NCI-H2196 treated with DMSO at 0.1 percent for 48 hours (cell line): Measurements from ENCODE around the gene ADARB2.

Experiments
- DNase-seq: peaks from one replicate; lab custom pipeline; 2025; ENCODE audit not compliant: unreplicated experiment; lab: John Stamatoyannopoulos, UW

The ADARB2 gene

DNA sequence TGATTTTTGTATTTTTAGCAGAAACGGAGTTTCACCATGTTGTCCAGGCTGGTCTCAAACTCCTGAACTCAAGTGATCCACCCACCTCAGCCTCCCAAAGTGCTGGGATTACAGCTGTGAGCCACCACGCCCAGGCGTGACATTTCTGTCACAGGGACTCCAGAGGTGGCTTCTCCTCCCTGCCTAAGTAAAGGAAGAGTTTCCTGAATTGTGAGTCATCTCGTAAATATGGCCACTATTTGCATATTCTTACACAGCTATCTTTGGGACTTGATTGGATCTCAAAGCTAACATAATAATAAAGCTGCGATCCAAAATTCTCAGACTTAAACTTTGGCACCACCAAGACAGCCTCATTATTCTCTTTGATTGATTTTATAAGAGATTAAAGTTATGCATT is 50.1 kb downstream of the ADARB2 start:
- no peak for DNase-seq

DNA sequence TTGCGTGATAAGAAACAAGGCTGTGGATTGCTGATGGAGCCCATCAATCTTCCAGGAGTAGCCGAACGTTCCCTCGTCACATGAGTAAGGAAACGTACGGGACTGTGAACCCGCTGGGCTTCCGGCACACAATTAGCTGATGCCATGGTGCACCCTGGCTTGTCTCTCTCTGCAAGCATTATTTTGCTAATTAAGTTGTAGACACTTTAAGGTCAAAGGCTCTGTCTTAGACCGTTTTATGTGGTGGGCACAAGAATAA is 50.9 kb downstream of the ADARB2 start:
- no peak for DNase-seq

DNA sequence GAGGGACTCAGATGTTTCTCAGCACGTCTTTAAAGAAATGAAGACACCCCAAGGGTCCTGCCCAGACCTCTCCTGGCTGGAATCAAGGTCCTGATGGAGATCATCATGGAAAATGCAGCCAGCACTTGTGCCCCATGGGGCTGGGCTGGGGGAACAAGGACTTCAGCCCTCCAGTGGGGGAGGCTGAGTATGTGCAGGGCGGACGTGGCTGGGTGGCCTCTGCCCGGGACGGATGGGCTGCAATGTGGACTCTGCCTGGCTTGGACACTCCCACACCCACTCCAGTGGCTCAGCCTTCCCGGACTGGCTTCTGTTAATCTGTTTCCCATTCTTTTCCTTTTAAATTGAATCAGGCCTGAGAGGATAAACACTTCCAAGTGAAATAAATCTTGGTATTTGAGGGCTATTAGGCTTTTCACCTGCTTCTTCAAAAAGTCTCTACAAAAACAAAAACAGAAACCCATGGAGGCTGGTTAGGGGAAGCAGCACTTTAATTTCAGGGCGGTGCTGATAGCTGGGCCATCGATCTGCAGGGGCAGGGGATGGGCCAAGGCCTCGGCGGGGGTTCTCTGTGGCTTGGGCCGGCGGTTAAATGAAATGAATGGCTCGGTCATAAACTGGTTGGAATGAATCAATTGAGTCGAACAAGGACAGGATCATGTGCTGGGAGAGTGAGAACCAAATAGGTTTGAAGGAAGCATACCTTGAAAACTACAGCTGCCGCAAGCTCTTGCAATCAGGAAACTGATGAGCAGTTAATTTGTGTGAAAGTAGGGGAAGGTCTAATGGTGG is 51.4 kb downstream of the ADARB2 start:
- DNase-seq = no peak

DNA sequence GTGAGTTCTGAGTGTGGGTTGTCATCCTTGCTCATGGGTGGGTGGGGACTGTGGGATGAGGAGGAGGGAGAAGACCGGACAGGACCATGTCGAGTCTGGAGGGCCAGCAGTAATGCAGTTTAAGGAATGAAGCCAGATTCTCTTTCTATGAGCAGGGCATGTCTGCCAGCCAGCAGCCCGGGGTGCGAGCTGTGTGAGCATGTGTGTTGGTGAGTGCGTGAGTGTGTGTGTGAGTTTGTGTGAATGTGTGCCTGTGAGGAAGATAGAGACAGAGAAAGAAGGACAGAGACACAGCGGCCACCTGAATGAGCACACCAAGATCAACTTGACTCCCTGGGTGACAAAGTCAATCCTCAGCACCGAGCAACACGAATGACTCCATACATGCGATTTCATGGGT is 52.3 kb downstream of the ADARB2 start:
- no peak for DNase-seq

DNA sequence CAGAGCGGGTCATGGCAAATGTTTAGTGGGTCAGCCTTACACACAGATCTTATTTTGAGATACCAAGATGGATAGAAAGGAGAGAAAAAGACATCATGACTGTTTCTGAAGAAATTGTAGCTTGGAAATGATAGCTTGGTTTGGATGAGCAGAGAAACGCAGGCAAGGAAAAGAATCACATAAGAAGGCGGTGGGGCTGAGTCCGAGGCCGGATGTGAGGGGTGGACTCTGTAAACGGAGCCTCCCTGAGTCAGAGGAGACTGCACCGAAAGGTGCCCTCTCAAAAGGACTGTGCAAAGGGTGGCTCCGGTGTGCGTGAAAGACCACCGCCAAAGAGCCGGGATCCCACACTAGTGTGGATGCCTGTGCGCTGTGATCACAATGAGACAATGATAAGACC is 53.7 kb downstream of the ADARB2 start:
- no peak for DNase-seq

DNA sequence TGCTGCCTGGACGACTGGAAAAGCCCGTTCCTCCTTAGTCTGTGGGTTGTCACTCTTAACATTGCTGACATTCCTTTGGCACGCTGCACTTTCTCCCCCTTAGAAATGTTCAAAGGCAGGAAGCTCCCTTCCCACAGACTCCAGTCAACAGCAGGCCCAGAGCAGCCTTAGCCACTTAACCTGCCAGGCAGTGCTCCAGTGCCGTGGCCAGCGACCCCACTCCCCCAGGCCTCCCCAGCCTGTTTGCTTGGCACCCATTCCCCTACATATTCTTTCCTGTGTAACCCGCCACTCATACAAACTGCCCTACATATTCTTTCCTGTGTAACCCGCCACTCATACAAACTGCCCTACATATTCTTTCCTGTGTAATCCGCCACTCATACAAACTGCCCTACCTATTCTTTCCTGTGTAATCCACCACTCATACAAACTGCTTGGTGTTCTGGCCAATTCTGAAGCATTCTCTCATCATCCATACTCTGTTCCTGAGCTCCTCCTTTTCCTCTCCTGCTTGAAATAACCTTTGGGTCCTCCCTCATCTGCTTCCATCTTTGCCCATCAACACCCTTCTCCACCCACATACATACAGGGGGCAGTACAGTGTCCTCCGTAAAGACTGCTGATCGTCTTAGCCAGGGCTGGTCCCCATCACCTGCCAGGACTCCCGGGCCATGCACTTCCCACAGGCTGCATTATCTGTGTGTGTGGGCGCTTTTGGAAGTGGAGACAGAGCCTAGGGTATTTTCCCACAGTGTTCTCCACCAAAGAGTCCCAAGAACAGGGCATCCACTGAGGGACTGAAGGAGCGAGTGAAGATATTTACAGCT is 57.3 kb downstream of the ADARB2 start:
- DNase-seq = no peak

DNA sequence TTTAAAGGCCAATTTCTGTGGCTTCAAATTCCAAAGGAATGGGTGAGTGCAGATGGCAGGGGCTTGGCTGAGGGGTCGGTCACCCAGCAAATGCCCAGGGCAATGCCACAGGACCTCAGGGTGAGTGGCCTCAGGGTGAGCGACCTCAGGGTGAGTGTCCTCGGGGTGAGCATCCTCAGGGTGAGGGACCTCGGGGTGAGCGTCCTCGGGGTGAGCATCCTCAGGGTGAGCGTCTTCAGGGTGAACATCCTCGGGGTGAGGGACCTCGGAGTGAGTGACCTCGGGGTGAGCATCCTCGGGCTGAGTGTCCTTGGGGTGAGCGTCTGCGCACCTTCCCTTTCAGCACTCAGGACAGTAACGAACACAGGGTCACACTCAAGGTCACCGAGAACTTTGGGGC is 59.2 kb downstream of the ADARB2 start:
- DNase-seq = no peak

DNA sequence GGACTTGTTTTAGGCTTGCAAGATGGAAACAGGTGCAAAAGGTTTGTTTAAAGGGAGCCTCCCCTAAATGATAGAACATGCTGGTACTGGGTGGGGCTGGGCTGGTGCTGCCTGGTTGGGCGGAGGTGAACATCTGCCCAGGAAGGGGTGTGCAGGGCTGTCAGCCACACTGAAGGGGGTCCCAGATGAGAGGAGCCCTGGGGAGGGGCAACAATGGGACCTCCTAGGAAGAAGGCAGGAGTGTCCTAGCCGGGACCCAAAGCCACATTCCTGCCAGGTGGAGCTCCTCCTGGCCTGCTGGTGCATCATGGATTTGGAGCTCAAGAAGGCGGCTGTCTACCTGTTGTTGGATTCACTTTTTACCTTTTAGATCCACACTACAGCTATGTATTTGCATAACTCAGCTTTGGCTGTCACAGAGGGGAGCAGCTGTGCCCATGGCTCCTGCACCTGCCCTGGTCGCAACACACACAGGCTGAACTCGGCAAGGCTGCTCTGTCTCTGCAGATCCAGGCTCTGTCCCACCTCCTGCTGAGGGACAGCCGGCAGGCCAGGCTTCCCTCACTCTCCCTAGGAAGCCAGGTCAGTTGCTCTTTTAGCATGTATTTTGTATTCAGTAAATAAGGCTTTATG is 59.9 kb downstream of the ADARB2 start:
- DNase-seq = no peak

DNA sequence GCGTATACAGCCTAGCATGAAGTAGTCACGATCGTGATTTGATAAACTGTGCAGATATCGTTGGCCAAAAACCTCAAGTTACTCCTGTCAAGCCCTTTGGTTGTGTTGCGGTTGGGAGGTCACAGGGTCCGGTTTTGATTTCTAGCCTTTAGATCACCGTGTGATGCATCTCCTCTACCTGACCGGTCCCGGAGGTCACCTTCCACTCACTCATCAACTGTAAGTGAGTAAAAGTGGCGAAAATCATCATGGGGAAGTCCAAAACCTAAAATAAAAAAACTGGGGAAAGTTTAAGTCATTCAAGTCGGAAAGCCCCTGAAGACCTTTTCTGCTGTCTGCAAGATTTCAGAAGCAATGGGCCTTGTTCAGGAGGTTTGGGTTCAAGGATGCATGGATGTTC is 62.8 kb downstream of the ADARB2 start:
- DNase-seq = no peak

DNA sequence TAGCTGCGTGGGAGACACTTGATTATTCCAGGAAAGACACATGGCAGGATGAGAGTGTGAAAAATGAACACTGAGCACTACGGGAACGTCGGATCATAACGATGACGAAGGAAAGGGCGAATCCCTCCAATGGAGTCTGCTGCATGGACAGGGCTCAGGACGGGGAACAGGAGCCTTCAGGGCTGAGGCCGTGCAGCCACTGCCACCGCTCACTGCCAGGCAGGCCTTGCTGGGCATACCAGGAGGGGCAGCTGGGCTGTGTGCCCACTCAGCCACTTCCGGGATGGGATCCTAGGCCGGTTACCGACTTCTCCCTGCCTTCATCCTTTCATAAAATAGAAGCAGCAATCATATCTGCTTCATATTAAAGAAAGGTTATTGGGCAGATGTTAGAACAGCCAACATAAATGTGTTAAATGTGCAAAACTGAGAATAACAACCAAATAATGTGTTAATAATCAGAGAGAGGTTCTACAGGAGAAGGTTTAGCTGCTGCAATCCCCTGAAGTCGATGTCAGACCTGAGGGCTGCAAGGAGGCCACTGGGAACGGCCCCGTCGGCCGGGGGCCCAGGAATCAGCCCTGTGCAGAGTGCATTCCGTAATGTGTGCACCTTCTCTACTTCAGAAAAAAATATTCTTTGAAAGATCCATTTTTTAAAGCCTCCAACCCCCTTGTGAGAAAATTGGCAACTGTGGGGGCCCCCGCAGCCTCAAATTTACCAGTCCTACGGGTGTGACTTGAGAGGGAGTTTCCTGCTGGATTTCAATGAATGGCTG is 63.6 kb downstream of the ADARB2 start:
- DNase-seq = no peak

DNA sequence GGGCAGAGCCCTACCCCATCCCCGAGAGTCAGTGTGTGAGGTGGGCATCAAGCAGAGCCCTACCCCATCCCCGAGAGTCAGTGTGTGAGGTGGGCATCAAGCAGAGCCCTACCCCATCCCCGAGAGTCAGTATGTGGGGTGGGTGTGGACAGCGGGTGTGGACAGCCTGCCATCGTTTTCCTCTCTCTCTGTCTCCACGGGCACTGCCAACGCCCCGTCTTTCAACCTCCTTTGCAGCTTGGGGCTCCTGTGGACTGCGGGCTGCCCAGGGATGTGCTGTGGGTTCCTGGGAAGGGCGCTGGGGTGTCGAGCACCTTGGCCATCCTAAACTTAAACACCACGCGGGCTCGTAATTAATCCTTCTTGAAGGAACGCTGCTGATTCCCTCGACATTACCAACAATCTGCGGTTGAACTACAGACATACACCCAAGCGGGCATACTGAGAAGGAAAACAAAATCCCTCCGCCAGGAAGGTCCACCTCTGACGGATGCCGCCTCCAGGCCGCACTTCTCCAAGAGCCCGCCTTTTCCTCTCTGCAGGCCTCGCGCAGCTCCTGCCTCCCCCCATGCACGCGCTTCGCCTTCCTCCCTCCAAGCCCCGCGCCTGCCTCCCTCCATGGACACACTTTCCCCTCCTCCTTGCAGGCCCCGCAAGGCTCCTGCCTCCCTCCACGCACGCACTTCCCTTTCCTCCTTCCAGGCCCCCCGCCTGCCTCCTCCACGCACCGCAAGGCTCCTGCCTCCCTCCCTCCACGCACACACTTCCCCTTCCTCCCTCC is 65.1 kb downstream of the ADARB2 start:
- DNase-seq = no peak

DNA sequence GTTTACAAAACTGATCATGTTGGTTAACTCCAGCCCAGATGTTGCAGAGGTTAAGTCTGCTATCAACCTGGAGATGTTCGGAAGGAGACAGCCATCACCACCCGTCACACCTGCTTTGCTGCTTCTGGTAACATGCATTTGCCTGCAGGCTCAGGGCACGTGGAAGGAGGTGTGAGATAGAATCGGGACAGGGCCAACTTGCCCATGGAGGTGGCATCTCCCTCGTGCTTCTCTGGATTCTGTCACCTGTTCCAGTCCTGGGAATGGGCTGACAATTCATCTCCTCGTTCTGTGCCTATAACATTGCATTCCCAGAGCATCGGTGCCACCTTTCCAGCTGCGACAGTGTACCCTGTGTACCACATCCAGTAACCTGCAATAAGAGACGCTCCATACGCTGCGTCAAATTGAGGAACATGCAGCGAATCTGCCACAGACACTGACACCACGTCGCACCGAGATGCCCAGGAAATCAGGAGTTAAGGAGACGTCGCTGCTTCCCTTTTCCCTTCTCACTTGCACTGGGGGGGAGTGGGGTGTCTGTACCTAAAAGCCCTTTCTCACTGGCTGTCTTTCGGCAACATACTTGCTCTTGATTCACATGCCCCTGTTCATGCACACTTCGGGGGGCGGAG is 65.8 kb downstream of the ADARB2 start:
- no peak for DNase-seq

DNA sequence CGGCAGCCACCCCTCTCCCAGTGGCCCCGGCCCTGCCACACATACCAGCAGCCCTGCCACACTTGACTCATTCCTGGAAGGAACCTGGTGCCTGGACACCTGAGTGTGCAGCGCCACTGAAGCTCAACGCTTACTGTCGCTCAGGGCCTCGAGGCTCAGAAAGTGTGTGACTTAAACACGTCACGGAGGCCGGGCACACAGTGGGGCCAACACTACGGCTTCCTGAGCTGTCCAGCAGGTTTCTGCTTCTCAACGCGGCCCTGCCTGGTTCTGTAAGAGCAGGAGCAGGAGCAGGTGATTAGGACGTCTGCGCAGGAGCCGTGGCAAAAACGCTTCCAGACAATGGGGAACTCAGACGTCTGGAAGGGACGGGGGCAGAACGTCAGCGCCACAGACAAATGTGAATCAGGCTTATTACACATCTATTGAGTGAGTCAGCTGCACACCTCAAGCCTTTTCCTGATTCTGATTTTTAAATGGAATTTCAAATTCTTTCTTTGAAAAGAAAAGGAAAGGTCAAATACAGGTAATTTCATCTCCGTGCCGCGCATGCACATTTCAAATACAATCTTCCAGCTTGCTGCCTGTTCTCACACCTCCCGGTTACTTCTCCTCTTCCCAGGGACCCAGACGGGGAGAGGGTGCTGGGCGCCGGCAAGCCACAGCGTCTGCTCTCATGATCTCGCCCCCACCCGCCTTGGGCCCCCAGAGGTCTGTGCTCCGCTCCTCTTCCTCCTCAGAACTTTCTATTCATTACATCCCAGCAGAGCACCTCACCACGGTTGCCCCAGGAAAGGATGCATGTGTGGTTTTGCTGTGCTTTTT is 66.6 kb downstream of the ADARB2 start:
- no peak for DNase-seq

DNA sequence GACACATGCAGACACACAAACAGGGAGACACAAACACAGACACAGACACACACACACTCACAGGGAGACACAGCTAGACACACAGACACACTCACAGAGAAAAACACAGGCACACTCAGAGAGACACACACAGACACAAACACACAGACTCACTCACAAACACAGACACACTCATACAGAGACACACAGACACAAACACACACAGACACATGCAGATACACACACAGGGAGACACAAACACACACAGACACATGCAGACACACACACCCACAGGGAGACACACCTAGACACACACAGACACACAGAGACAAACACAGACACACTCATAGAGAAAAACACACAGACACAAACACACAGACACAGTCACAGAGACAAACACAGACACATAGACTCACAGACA is 67.9 kb downstream of the ADARB2 start:
- DNase-seq = no peak

DNA sequence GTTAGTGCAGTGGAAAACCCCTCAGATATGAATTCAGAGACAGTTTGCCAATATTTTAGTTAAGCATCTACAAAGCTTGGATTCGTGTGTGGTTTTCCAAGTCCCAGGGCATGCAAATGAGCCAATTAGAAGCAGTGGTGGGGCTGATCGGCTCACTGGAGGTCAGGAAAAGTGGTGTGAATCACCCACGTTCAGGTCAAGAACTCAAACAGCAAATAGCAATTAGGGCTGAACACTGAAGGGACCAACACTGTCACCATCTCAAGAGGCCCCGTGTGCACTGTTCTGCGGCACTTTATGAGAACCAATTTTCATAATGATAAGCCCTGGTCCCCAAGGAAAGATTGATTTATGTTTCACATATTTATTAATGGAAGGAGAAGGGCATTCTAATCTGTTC is 68.9 kb downstream of the ADARB2 start:
- no peak for DNase-seq

DNA sequence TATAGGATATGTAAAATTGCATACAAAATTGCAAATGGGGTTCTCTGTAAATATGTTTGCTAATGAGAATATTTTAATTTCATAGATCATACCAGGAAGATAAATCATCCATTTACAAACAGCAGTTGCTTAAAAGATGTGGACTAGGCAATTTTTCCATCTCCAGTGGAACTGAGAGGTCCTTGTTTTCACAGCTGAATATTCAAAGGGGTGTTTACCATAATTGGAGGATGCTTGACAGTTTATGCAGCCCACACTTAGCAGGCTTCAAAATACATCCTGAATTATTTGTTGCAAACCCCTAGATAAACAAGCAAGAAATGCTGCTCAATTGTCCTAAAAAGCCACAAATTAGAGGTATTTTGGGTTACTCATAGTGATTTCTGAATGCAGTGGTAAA is 69.9 kb downstream of the ADARB2 start:
- no peak for DNase-seq

DNA sequence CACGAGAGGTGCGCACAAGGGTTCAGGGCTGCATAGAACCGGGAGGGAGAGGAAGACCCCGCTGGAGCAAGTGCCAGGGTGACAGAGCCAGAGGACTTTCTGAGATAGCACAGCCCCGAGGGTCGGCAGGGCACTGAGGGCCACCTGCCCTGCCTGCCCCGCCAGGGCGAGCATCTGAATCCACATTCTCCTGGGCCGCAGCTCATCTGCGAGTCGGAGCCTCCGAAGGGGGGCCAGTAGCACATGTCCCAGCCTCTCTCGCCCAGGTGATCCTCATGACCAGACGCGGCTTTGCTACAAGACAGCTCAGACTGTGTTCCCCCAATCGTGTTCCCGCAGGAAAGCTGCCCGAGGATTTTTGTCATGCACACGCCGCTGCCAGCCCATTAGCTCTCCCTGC is 71.2 kb downstream of the ADARB2 start:
- DNase-seq = no peak

DNA sequence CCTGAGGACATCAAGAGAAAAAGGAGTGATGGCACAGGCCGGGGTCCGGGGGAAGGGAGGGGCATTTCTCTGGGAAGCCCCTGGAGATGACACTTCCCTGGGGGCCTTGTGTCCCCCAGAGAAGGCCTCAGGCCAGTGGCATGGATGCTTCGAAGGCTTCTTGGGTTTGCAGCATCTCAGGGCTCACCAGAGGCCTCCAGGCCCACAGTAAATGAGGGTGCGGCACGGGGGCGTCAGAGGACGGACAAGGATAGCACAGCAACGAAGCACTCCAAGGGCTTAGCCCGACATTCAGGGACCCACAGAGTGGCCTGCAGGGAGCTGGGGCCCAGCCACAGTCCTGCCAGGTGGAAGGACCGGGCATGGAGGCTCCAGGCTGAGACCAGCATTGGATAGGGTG is 71.6 kb downstream of the ADARB2 start:
- no peak for DNase-seq

DNA sequence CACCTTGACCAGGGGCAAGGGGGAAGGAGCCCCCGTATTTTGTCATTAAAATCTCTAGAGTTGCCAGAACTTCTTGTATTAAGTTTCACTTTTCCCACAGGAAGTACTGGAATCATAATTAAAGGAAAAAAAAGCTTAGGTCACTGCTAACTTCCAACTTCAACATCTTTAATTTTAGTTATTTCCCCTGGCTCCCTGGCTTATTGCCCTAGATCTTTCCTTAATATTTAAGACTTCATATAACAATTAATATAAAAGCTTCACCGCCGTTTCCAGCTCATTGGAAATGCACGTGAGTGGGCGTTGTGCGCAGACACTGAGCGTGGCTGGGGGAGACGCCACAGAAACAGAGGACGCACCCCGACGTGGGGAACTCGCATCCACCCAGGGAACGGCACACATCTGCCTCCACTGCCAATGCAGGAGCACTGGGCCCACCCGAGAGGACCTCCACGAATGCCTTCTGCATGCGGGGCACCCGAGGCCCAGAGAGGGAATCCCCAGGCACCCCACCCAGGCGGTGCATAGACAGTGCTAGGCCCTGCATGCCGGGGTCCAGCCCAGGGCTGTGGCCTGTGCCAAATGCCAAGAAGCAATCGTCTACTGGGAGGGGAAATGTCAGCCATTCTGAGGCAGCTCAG is 72.2 kb downstream of the ADARB2 start:
- no peak for DNase-seq
